ENCODE results near the gene MIS12. TPM values are rescaled to one million over a fixed set of nuclear protein-coding genes. Genes with fewer than 3 reads are reported as not detected.

MIS12 gene
- total and polyA plus RNA-seq, 2 of the 13 experiments (the other 11 are each of a cell fraction or from before 2014, with no cell fraction given) = 13.4 to 28.0 TPM

GRCh38 chr17:5527601-5528250 is 41.4 kb downstream of the MIS12 start:
- Histone ChIP-seq H3K9ac (ENCODE audit: insufficient read depth, low read depth, low read length) (no peak overlapping the region), H3K4me1 (ENCODE audit: insufficient read depth, low read length) (peaks cover 21% of the 10 kb centered on the region), H3K27ac (ENCODE audit: extremely low read length, insufficient read depth, low read length) (no peak overlapping the region), H3K79me2 (ENCODE audit: insufficient read depth, low read length) (no peaks in the 10 kb centered on the region), H3K4me3 (replicated peaks in 1 of 3; ENCODE audit: insufficient read depth in 1 of 3, low read depth in 2 of 3, low read length in 3 of 3) (no peak overlapping the region), H3K4me2 (ENCODE audit: low read depth, low read length) (no peak overlapping the region), H3K36me3 (replicated peaks in 1 of 2; ENCODE audit: control insufficient read depth in 1 of 2, insufficient read depth in 2 of 2, low read length in 2 of 2) (no peaks in the 10 kb centered on the region), H2AFZ (ENCODE audit: low read length) (no peak overlapping the region), H3K9me3 (ENCODE audit: low read length) (no peaks in the 10 kb centered on the region), H3K27me3 (ENCODE audit: control insufficient read depth in 1 of 2, insufficient read depth in 2 of 2, low read length in 2 of 2) (peaks cover 0 to 7% of the 10 kb centered on the region in 2 experiments; a peak in 2 of 5 replicates), H4K20me1 (ENCODE audit: insufficient read depth, low read length) (no peaks in the 10 kb centered on the region)
- intact Hi-C loops (cut with micrococcal nuclease; ENCODE audit: unreplicated experiment) = no loop called here
- 36% methylated on average over 7 of the region's 9 CpGs for WGBS (ENCODE audit: low lambda C conversion rate)
- no peak for ATAC-seq
- POLR2A ChIA-PET = no interaction called here
- no TSS peak for BruUV-seq (replicated peaks)
- DNase-seq (ENCODE audit: low spot score) = no peak
- CTCF ChIA-PET (ENCODE audit: low intra/inter-chr PET ratio, low total read pairs) = no interaction called here
- no peak for TF ChIP-seq ARID3A (IDR thresholded peaks at IDR 0.05; ENCODE audit: low read depth, low read length)
- TF ChIP-seq PRDM10 (CRISPR knock-in tag; IDR thresholded peaks at IDR 0.05; ENCODE audit: low read depth) = 0 out of 2 replicates have a peak, but pooled peaks have one; percentile 49
- no peak for FAIRE-seq
- in situ Hi-C loops (cut with HindIII; ENCODE audit: extremely low pct_ligation_motif_present, low pct_unique_long_range_greater_than_20kb) = no loop called here

Data from HepG2 (cell line).